Loucy (cell line): Measurements from ENCODE around the gene RIT2.

Source experiments
- H2AFZ ChIP-seq: fragments of 200-600 bp; sonication (generic); 2 replicates; pipeline ENCODE4 v1.6.0; 2016; ENCODE audit warnings: antibody characterized with exemption, mild to moderate bottlenecking, low read length, moderate library complexity
- H3F3A ChIP-seq: fragments of 200-600 bp; 2 replicates; pipeline ENCODE4 v1.6.0; 2016; ENCODE audit warnings: antibody characterized with exemption, low read depth, mild to moderate bottlenecking
- H3K27me3 ChIP-seq: fragments of 200-600 bp; sonication (generic); 2 replicates; pipeline ENCODE4 v1.6.1; 2014; ENCODE audit warnings: low read length, mild to moderate bottlenecking; ENCODE audit not compliant: insufficient read depth, poor library complexity, severe bottlenecking
- H3K36me3 ChIP-seq: fragments of 200-600 bp; sonication (generic); 2 replicates; pipeline ENCODE4 v1.6.1; 2016; ENCODE audit warnings: low read length; ENCODE audit not compliant: insufficient read depth
- H3K4me1 ChIP-seq: fragments of 200-600 bp; sonication (generic); 2 replicates; pipeline ENCODE4 v1.5.1; 2014; ENCODE audit warnings: low read length, mild to moderate bottlenecking; ENCODE audit not compliant: insufficient read depth, poor library complexity, severe bottlenecking
- H3K4me2 ChIP-seq: fragments of 200-600 bp; sonication (generic); 2 replicates; pipeline ENCODE4 v1.6.0; 2014; ENCODE audit warnings: antibody characterized with exemption, low read length, low read depth, mild to moderate bottlenecking; ENCODE audit not compliant: poor library complexity, severe bottlenecking
- H3K4me3 ChIP-seq: fragments of 200-600 bp; sonication (generic); 2 replicates; pipeline ENCODE4 v1.5.1; 2014; ENCODE audit warnings: low read length, mild to moderate bottlenecking, mixed read lengths; ENCODE audit not compliant: poor library complexity, severe bottlenecking
- H3K79me2 ChIP-seq: fragments of 200-600 bp; sonication (generic); 2 replicates; pipeline ENCODE4 v1.6.1; 2014; ENCODE audit warnings: low read length; ENCODE audit not compliant: insufficient read depth
- H3K9ac ChIP-seq: fragments of 200-600 bp; sonication (generic); 2 replicates; pipeline ENCODE4 v1.6.0; 2014; ENCODE audit warnings: mild to moderate bottlenecking, low read depth, low read length, moderate library complexity; ENCODE audit not compliant: poor library complexity, severe bottlenecking
- H3K9me2 ChIP-seq: fragments of 200-600 bp; sonication (generic); replicated peaks from 2 replicates; pipeline ENCODE4 v1.6.1; 2016; ENCODE audit warnings: low read depth, low read length, mixed read lengths
- H3K9me3 ChIP-seq: fragments of 200-600 bp; sonication (generic); 2 replicates; pipeline ENCODE4 v1.6.1; 2014; ENCODE audit warnings: mild to moderate bottlenecking, antibody characterized with exemption, low read length, low read depth; ENCODE audit not compliant: insufficient read depth
- H4K20me1 ChIP-seq: fragments of 200-600 bp; sonication (generic); 2 replicates; pipeline ENCODE4 v1.6.0; 2014; ENCODE audit warnings: antibody characterized with exemption, low read length, mild to moderate bottlenecking; ENCODE audit not compliant: insufficient read depth, poor library complexity, severe bottlenecking
- CTCF ChIP-seq: fragments of 200-600 bp; sonication (generic); conservative IDR thresholded peaks from 2 replicates; pipeline ENCODE4 v1.5.1; 2014; ENCODE audit warnings: mild to moderate bottlenecking, antibody characterized with exemption, low read length
- EZH2phosphoT487 ChIP-seq: fragments of 200-600 bp; IDR thresholded peaks from 2 replicates; pipeline ENCODE4 v1.6.1; 2018; ENCODE audit warnings: antibody characterized with exemption, mild to moderate bottlenecking, moderate library complexity, borderline replicate concordance

Gene RIT2

GRCh38 chr18:43009674-43010073 lies 105.8 kb downstream of the RIT2 start:
- Histone ChIP-seq H3K27me3 (no peaks in the 10 kb centered on the region), H3K4me3 (no peak overlapping the region), H3K4me2 (no peak overlapping the region), H3K36me3 (no peaks in the 10 kb centered on the region), H3K9me2 (no peaks in the 10 kb centered on the region), H3F3A (no peaks in the 10 kb centered on the region), H3K79me2 (no peaks in the 10 kb centered on the region), H2AFZ (no peak overlapping the region), H3K4me1 (no peaks in the 10 kb centered on the region), H4K20me1 (no peaks in the 10 kb centered on the region), H3K9ac (no peak overlapping the region), H3K9me3 (no peaks in the 10 kb centered on the region)
- TF ChIP-seq EZH2phosphoT487 (no peak), CTCF (no peak)

- Histone ChIP-seq H3F3A (no peaks in the 10 kb centered on the region), H3K4me3 (no peak overlapping the region), H3K4me1 (no peaks in the 10 kb centered on the region), H3K9ac (no peak overlapping the region), H3K4me2 (no peak overlapping the region), H3K36me3 (no peaks in the 10 kb centered on the region), H2AFZ (no peak overlapping the region), H3K27me3 (no peaks in the 10 kb centered on the region), H3K79me2 (no peaks in the 10 kb centered on the region), H4K20me1 (no peaks in the 10 kb centered on the region), H3K9me2 (no peaks in the 10 kb centered on the region), H3K9me3 (no peaks in the 10 kb centered on the region)
- no peak for TF ChIP-seq EZH2phosphoT487
- TF ChIP-seq CTCF = no peak
Observed at GRCh38 chr18:43007365-43007764, 108.1 kb downstream of the RIT2 start.

- H3K4me1 ChIP-seq = no peaks in the 10 kb centered on the region
- H3K9me3 ChIP-seq = no peaks in the 10 kb centered on the region
- no peaks in the 10 kb centered on the region for H4K20me1 ChIP-seq
- H3F3A ChIP-seq = no peaks in the 10 kb centered on the region
- no peak overlapping the region for H2AFZ ChIP-seq
- no peak overlapping the region for H3K4me2 ChIP-seq
- H3K36me3 ChIP-seq = no peaks in the 10 kb centered on the region
- no peaks in the 10 kb centered on the region for H3K9me2 ChIP-seq
- H3K27me3 ChIP-seq = no peaks in the 10 kb centered on the region
- TF ChIP-seq EZH2phosphoT487 = no peak
- no peak for TF ChIP-seq CTCF
- no peaks in the 10 kb centered on the region for H3K79me2 ChIP-seq
- H3K4me3 ChIP-seq = no peak overlapping the region
- no peak overlapping the region for H3K9ac ChIP-seq
Observed at GRCh38 chr18:43004421-43004820, 111.1 kb downstream of the RIT2 start.
